OCI-LY7 (cell line): Measurements from ENCODE around the gene MCM9. TPM values are rescaled to one million over a fixed set of nuclear protein-coding genes. Genes with fewer than 3 reads are reported as not detected.
A peak's percentile ranks its signal among the peaks of the same experiment; 100 is the strongest.

ENCODE experiments used
- BruUV-seq: library from RNA; stranded (reverse); fragments of 400-500 nt; replicated peaks from 2 replicates; lab custom pipeline; 2021; lab: Mats Ljungman, UMichigan
- CTCF ChIA-PET: fragments of 300-600 bp; sonication (Branson Sonifier 250); formaldehyde crosslinking; loops from one replicate; lab custom pipeline; 2022; ENCODE audit warnings: antibody characterized with exemption; ENCODE audit not compliant: unreplicated experiment; lab: Charles Lee
- POLR2A ChIA-PET: fragments of 300-600 bp; sonication (Branson Sonifier 250); formaldehyde crosslinking; loops from one replicate; lab custom pipeline; 2022; ENCODE audit warnings: antibody characterized with exemption; lab: Charles Lee
- DNase-seq: peaks from one replicate; pipeline ENCODE4 v3.0.0-alpha.2; 2015; ENCODE audit warnings: low spot score
- H2AFZ ChIP-seq: fragments of 200-600 bp; sonication (generic), shearing (Covaris generic); 2 replicates; pipeline ENCODE4 v1.6.1; 2014; ENCODE audit warnings: mild to moderate bottlenecking, antibody characterized with exemption, low read length, moderate library complexity
- H3K27ac ChIP-seq: fragments of 200-600 bp; sonication (generic); 2 replicates; pipeline ENCODE4 v1.5.1; 2014; ENCODE audit warnings: mixed run types, low read depth, mild to moderate bottlenecking, moderate library complexity, low read length, inconsistent platforms; ENCODE audit not compliant: poor library complexity, severe bottlenecking
- H3K36me3 ChIP-seq: fragments of 200-600 bp; sonication (generic); 2 replicates; pipeline ENCODE4 v1.6.1; 2014; ENCODE audit warnings: mild to moderate bottlenecking, antibody characterized with exemption, low read length, moderate library complexity, mixed read lengths; ENCODE audit not compliant: insufficient read depth
- H3K4me1 ChIP-seq: fragments of 200-600 bp; sonication (generic); 2 replicates; pipeline ENCODE4 v1.5.1; 2014; ENCODE audit warnings: mild to moderate bottlenecking, low read length; ENCODE audit not compliant: insufficient read depth, poor library complexity, severe bottlenecking
- H3K4me2 ChIP-seq: fragments of 200-600 bp; sonication (generic); 2 replicates; pipeline ENCODE4 v1.6.1; 2014; ENCODE audit warnings: mild to moderate bottlenecking, low read length
- H3K4me3 ChIP-seq: fragments of 200-600 bp; sonication (generic); 2 replicates; pipeline ENCODE4 v1.5.1; 2014; ENCODE audit warnings: mild to moderate bottlenecking, low read depth, low read length; ENCODE audit not compliant: poor library complexity, severe bottlenecking
- H3K79me2 ChIP-seq: fragments of 200-600 bp; sonication (generic); 2 replicates; pipeline ENCODE4 v1.6.1; 2016; ENCODE audit warnings: low read depth, mild to moderate bottlenecking, low read length, moderate library complexity, mixed read lengths; ENCODE audit not compliant: insufficient read depth
- H3K9me2 ChIP-seq: fragments of 200-600 bp; sonication (generic); 2 replicates; pipeline ENCODE4 v1.6.1; 2016; ENCODE audit warnings: mild to moderate bottlenecking, low read length, mixed read lengths; ENCODE audit not compliant: insufficient read depth
- H3K9me3 ChIP-seq: fragments of 200-600 bp; sonication (generic); 2 replicates; pipeline ENCODE4 v1.6.1; 2014; ENCODE audit warnings: mild to moderate bottlenecking, mixed run types, low read length, mixed read lengths
- H4K20me1 ChIP-seq: fragments of 200-600 bp; sonication (generic); 2 replicates; pipeline ENCODE4 v1.6.1; 2014; ENCODE audit warnings: mild to moderate bottlenecking, antibody characterized with exemption, low read length, moderate library complexity, mixed read lengths; ENCODE audit not compliant: insufficient read depth
- EZH2phosphoT487 ChIP-seq: fragments of 200-600 bp; sonication (generic); IDR thresholded peaks from 2 replicates; pipeline ENCODE4 v1.6.1; 2018; ENCODE audit warnings: low read depth, borderline replicate concordance, mild to moderate bottlenecking, mixed run types, antibody characterized with exemption, low read length, moderate library complexity, mixed read lengths
- intact Hi-C: fragments of 100-400 bp; cut with micrococcal nuclease; formaldehyde crosslinking; loops from one replicate; pipeline ENCODE4 v1.10.0; 2022; ENCODE audit not compliant: unreplicated experiment
- total RNA-seq, 2 experiments: library from RNA; depleted of rRNA in 1 of 2; stranded (reverse); fragments of >200 nt in 1 of 2; shearing (Covaris generic) in 1 of 2; gene quantifications; 2 replicates each; pipeline ENCODE4 v1.2.3, GENCODE V29; 2014 to 2022
- TF ChIP-seq, protein P1 (sequence below): fragments of 200-600 bp; sonication (generic); conservative IDR thresholded peaks from 2 replicates; pipeline ENCODE4 v1.5.1; 2014; ENCODE audit warnings: mild to moderate bottlenecking, antibody characterized with exemption, low read length, moderate library complexity, mixed read lengths

Gene MCM9
- total RNA-seq, 2 experiments from 2014 or later = 17.4 to 18.8 TPM

- intact Hi-C loops = loop anchor here (10.0 kb wide), 1 partner anchor 548 kb away; no protein-coding TSS in a partner anchor
- H3K36me3 ChIP-seq = peaks cover 53% of the 10 kb centered on the region
- ChIA-PET POLR2A (interaction anchor here (0.6 to 9.3 kb wide), 11 partner anchors 10 to 260 kb away, joined by 3 to 88 read pairs (median 4); no protein-coding TSS in a partner anchor), CTCF (no interaction called here)
- no TSS peak for BruUV-seq
- TF ChIP-seq, protein P1, sequence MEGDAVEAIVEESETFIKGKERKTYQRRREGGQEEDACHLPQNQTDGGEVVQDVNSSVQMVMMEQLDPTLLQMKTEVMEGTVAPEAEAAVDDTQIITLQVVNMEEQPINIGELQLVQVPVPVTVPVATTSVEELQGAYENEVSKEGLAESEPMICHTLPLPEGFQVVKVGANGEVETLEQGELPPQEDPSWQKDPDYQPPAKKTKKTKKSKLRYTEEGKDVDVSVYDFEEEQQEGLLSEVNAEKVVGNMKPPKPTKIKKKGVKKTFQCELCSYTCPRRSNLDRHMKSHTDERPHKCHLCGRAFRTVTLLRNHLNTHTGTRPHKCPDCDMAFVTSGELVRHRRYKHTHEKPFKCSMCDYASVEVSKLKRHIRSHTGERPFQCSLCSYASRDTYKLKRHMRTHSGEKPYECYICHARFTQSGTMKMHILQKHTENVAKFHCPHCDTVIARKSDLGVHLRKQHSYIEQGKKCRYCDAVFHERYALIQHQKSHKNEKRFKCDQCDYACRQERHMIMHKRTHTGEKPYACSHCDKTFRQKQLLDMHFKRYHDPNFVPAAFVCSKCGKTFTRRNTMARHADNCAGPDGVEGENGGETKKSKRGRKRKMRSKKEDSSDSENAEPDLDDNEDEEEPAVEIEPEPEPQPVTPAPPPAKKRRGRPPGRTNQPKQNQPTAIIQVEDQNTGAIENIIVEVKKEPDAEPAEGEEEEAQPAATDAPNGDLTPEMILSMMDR = peak; percentile 85
- no peak for TF ChIP-seq EZH2phosphoT487
- peaks cover 85% of the 10 kb centered on the region for H3K79me2 ChIP-seq
- H2AFZ ChIP-seq = no peak overlapping the region; the same call in 1 of the 2 replicates
- DNase-seq = peak; percentile 67
- no peaks in the 10 kb centered on the region for H3K9me2 ChIP-seq
- peak overlapping the region; percentile 89 for H3K27ac ChIP-seq
- peaks cover 19% of the 10 kb centered on the region; the same call in 1 of the 2 replicates for H4K20me1 ChIP-seq
- no peaks in the 10 kb centered on the region for H3K9me3 ChIP-seq
- H3K4me3 ChIP-seq = peak overlapping the region; percentile 80
- H3K4me2 ChIP-seq = peak overlapping the region; percentile 99
- peaks cover 55% of the 10 kb centered on the region for H3K4me1 ChIP-seq
These were observed 38.4 kb downstream of the MCM9 start for GRCh38 chr6:118896339-118897136.

- Histone ChIP-seq H3K79me2 (peaks cover 85% of the 10 kb centered on the region), H3K9me3 (no peaks in the 10 kb centered on the region), H3K4me3 (peak overlapping the region; percentile 80), H2AFZ (no peak overlapping the region; the same call in 1 of the 2 replicates), H3K9me2 (no peaks in the 10 kb centered on the region), H3K36me3 (peaks cover 47% of the 10 kb centered on the region), H3K27ac (peak overlapping the region; percentile 89), H3K4me2 (peak overlapping the region; percentile 99), H4K20me1 (peaks cover 19% of the 10 kb centered on the region; the same call in 1 of the 2 replicates), H3K4me1 (peaks cover 61% of the 10 kb centered on the region)
- TSS peak; percentile 42 for BruUV-seq
- intact Hi-C loops = loop anchor here (2.0 to 10.0 kb wide), 4 partner anchors 187 to 549 kb away; partner anchors contain the start of gene CEP85L
- POLR2A ChIA-PET = interaction anchor here (0.8 to 9.3 kb wide), 4 partner anchors 11 to 42 kb away, joined by 3 to 88 read pairs (median 4); no protein-coding TSS in a partner anchor
- no peak for DNase-seq
- TF ChIP-seq EZH2phosphoT487 = no peak
- TF ChIP-seq, protein P1 = no peak
- CTCF ChIA-PET = no interaction called here
These were observed 39.1 kb downstream of the MCM9 start for GRCh38 chr6:118895859-118896258.
